Head of caudate nucleus (tissue), 42 donors: ENCODE data around the gene PIGP.

Source experiments
- DNase-seq, 42 donors: peaks; one replicate each; pipeline versions ENCODE4 v3.0.0 to v3.0.0-alpha.2; 2020 to 2021; ENCODE audit warnings: mixed read lengths in 7 of 42
- intact Hi-C: fragments of 100-400 bp; cut with DNase I; formaldehyde crosslinking; loops from one replicate; pipeline ENCODE4 v1.15.0; 2022

PIGP gene

GRCh38 chr21:37079211-37079824, 6.4 kb upstream of the PIGP start:
- no peak for DNase-seq

GRCh38 chr21:37077403-37077802, 4.5 kb upstream of the PIGP start:
- intact Hi-C loops = loop anchor here (10.0 kb wide), 1 partner anchor 487 kb away; no protein-coding TSS in a partner anchor
- DNase-seq = no peak

More at GRCh38 chr21:37079211-37079824, 6.4 kb upstream of the PIGP start:
- intact Hi-C loops = loop anchor here (10.0 kb wide), 1 partner anchor 485 kb away; no protein-coding TSS in a partner anchor

DNA sequence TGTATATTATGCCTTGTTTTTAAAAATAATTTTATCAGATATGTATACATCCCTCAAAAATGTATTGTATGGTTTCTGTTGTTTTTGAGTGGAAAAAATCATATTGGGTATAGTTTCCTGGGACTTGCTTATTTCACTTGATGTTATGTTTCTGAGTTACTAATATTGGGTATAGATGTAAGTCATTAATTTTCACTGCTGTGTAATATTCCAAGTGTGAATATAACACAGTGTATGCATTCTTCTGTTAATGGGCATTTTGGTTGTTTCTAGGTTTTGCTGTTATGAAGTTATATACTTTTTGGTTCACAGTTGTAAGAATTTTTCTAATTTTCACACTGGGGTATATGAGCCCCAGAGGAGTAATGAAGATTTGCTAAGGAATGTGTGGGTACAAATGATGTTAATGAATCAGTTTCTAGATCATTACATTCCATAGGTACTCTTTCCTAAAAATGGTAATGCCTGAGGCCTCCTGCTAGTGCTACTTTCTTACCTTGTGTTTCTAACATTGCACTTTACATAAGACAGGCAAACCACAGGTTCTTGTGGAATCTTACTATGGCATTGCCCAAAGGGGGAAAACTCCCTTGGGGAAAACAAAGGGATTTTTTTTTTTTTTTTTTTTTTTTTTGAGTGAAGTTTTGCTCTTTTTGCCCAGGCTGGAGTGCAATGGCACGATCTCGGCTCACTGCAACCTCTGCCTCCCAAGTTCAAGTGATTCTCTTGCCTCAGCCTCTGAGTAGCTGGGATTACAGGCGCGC, 3.4 kb upstream of the PIGP start:
- no peak for DNase-seq
- intact Hi-C loops = loop anchor here (10.0 kb wide), 1 partner anchor 489 kb away; no protein-coding TSS in a partner anchor

DNA sequence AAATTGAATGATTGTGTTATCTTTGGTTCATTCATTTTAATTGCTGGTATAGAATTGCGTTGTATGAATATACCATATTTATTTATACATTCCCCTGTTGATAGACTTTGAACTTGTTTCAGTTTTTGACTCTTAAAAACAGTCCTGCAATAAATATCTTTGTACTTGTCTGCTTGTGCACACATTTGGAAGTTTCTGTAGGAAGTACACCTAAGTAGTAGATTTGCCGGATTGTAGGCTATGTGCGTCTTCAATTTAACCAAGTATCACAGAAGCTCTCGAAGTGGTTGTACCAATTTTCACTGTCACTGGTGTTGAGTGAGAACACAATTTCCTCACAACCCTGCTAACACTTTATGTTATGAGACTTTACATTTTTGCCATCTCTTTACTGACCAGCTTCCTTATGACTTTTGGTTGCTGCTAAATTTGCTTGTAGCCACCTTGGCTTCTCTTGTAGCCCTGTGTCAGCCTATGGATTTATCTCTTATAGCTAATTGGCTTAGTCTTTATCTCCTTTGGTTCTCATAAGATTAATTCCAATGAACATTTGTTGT, 2.4 kb upstream of the PIGP start:
- intact Hi-C loops = loop anchor here (10.0 kb wide), 1 partner anchor 490 kb away; no protein-coding TSS in a partner anchor
- DNase-seq = no peak

DNA sequence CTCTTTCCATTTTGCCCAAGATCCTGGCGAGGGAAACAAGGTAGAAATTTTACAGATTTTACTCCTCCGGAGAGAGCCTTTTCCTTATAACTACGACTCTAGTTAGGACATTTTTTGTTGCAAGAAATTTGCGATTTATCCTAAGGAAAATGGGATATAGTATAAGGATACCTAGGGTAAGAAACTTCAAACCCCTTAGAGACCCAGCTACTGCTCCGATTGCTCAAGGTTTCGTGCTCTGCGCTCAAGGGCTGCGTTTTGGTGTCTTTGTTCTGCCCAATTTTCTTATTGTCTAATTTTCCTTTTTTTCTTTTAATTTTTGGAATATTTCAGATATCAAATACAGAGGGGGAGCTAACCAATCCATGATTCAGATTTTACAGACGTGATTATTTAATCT, 1.7 kb upstream of the PIGP start:
- no peak for DNase-seq
- intact Hi-C loops = loop anchor here (5.0 to 10.0 kb wide), 2 partner anchors 293 to 490 kb away; partner anchors contain the start of gene DYRK1A

GRCh38 chr21:37074197-37074510, 1.3 kb upstream of the PIGP start:
- peak in 2 of 42 donors; percentile 25 to 53 for DNase-seq
- intact Hi-C loops = loop anchor here (5.0 to 10.0 kb wide), 2 partner anchors 293 to 491 kb away; partner anchors contain the start of gene DYRK1A

DNA sequence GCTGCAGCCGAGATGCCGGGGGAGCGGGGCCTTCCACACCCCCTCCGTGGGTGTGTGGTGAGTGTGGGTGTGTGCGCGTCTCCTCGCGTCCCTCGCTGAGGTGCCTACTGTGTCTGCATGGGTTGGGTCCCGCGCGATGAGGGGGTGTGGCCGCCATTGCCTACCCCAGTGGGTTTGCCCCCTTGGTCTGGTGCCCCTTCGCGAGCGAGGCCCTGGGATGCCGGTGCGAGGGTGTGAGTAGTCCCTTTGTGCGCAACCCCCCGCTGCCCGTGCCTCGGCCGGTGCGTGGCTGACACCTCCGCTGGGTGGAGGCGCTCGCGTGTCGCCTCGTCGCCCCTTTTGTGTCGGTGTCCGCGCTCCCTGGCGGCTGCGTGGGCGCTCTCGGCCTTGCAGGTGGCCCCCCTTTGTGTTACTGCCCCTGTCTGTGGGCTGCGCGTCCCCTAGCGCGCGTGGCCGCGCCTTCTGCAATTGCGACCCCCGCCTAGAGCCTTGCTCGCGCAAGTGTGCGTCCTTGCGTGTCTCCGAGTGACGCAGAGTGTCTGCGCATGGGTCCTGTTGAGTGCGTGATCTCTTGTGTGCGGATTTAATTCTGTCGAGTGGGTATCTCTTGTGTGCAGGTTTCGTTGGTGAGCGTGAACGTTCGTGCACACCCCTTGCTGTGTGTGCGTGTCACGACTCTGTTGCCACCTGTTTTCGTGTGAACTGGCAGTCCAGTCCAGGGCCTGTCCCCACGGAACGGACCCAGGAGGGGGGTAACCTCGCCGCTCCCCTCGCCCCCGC, 736 bp upstream of the PIGP start:
- peak; percentile 61 to 92 (median 82) for DNase-seq
- intact Hi-C loops = loop anchor here (2.0 to 10.0 kb wide), 4 partner anchors 85 to 491 kb away; partner anchors contain the start of genes DYRK1A and VPS26C

DNA sequence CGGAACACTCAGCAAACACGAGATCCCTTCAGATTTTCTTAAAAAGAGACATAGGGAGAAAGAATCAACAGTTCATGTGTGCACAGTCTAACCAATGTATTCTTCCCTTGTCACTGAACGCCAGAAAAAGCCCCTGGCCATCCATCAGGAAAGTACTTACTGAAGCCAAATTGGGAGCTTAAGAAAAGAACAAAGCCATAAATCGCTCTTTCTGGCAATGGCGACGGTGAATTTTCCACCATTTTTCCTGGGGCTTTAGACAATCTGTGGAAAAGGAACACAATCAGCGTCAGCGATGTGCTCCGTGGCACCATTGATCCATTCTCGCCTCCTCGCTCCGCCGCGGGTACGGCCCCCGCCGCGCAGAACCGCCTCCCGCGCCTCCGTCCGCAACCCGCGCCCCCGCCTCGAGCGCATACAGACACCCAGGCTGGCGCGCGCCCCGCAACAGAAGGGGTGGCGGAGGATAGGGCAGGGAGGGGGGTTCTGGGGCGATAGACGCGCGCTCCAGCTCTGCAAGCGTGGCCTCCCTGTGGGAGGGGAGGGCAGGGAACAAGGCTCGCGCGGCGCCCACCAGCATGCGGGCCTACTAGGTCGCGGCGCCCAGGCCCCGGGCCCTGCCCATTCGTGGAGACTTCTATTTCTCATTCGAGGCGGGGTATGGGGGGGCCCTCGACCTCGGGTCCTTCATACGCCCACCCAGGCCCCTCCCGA, 440 bp downstream of the PIGP start:
- DNase-seq = peak; percentile 73 to 98 (median 93)
- intact Hi-C loops = loop anchor here (2.0 to 10.0 kb wide), 4 partner anchors 84 to 492 kb away; partner anchors contain the start of genes DYRK1A and VPS26C

GRCh38 chr21:37071561-37072273, 1.2 kb downstream of the PIGP start:
- peak in 22 of 42 donors; percentile 23 to 72 (median 42) for DNase-seq
- intact Hi-C loops = loop anchor here (2.0 to 10.0 kb wide), 4 partner anchors 83 to 493 kb away; partner anchors contain the start of genes DYRK1A and VPS26C

- DNase-seq = no peak
- intact Hi-C loops = no loop called here
Observed at GRCh38 chr21:37065561-37066177, 7.2 kb downstream of the PIGP start.

DNA sequence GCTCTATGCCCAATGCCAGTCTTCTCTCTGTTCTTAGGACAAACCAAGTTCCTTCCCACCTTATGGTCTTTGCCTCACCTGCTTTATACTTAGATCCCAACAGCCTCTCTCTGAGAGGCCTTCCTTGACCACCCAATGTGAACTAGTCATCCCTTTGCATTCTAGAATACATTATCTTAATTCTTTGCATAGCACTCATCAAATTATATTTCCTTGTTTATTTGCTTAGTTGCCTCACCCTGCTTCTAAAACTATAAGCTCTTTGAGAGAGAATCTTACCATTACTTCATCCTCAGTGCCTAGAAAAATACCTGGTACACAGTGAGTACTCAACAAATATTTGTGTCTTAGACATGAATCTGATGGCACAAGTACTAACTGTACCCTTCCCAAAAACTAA, 8.0 kb downstream of the PIGP start:
- DNase-seq = no peak
- intact Hi-C loops = no loop called here

GRCh38 chr21:37063433-37063832, 9.4 kb downstream of the PIGP start:
- DNase-seq = no peak
- intact Hi-C loops = no loop called here

- intact Hi-C loops = no loop called here
Observed at GRCh38 chr21:37062593-37062935, 10.3 kb downstream of the PIGP start.

DNA sequence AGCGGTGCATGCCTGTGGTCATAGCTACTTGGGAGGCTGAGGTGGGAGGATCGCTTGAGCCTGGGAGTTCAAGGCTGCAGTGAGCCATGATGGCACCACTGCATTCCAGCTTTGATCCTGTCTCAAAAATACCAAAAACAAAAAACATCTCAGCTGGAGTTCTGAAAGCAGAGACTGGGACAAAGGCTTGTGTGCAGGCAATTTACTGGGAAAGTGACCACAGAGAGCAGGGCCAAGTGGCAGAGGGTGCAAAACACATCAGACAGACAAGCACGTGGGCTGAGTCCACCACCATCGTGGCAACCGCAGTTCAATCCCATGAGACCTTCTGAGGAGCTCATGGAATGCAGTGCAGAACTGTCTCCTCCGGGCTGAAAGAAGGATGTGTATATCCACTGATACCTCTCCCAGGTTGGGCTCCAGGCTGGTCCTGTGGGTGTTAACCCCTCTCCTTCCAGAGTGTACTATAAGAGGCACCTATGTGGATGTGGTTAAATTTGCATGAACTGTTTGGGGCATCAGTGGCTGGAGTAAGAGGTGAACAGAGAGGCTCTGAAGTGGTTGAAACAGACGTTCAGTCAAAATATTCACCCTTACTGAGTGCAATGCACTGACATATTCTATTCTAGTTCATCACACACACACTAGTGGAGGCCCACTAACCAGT, 10.8 kb downstream of the PIGP start:
- intact Hi-C loops = no loop called here
- DNase-seq = no peak

More at GRCh38 chr21:37062593-37062935, 10.3 kb downstream of the PIGP start:
- DNase-seq = peak in 2 of 42 donors; percentile 23 to 26

DNA sequence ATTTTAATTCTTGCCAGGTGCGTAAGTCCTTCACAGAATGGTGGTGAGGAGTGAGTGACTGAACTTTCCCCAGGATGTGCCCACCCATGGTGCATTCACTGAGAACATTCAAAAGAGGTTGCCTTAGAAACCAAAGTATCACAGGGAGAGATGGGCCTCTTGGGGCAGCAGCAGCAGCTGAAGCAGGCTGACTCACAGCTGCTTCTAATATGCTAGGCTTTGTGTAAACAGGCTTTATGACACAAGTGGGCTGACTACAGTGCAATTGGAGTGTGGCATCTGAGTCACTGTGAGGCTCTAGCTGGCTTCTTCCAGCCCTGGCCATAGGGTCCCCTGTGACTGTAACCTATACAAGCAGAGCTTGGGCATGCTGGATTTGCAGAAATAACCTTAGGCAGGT, 12.6 kb downstream of the PIGP start:
- intact Hi-C loops = no loop called here
- DNase-seq = peak in 35 of 42 donors; percentile 11 to 88 (median 57)

DNA sequence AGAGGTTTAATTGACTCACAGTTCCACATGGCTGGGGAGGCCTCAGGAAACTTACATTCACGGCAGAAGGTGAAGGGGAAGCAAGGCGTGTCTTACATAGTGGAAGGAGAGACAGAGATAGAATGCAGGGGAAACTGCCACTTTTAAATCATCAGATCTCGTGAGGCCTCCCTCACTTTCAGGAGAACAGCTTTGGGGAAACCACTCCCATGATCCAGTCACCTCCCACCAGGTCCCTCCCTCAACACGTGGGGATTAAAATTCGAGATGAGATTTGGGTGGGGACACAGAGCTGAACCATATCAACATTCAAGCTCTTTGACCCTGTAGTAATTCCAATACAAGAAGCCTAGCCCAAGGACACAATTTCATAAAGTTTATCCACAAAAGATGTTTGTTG, 13.7 kb downstream of the PIGP start:
- intact Hi-C loops = no loop called here
- no peak for DNase-seq

- intact Hi-C loops = no loop called here
Observed at GRCh38 chr21:37058261-37058660, 14.6 kb downstream of the PIGP start.

More at GRCh38 chr21:37058261-37058660, 14.6 kb downstream of the PIGP start:
- DNase-seq = peak in 7 of 42 donors; percentile 8 to 37 (median 17)
